ENCODE results near the gene SMURF1.

Gene SMURF1

DNA sequence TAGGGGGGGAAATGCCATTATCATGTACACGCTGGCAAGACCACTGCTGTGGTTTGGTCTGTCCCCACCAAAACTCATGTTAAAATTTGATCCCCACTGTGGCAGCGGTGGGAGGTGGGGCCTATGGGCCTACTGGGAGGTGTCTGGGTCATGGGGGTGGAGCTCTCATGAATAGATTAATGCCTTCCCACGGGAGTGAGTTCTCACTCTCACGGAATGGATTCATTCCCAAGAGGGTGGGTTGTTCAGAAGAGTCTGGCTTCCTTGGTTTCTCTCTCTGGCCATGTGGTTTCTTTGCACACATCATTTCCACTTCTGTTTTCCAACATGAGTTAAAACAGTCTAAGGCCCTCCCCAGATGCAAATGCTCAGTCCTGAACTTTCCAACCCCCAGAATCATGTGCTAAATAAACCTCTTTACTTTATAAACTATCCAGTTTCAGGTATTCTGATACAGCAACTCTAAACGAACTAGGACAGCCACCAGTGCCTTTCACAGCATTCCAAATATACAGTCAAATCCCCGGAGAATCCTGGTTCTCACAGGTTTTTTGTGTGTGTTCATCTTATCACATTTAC, 44.3 kb downstream of the SMURF1 start:
- Histone ChIP-seq H3K27me3 (ENCODE audit: control insufficient read depth in 1 of 2, insufficient read depth in 2 of 2, low read length in 2 of 2) (no peaks in the 10 kb centered on the region), H3K4me3 (ENCODE audit: low read depth in 1 of 2, low read length in 2 of 2) (peak overlapping the region in 1 of 2 donors; percentile 29), H3K9me3 (ENCODE audit: control insufficient read depth in 1 of 2, low read length in 2 of 2) (no peaks in the 10 kb centered on the region), H3K4me1 (ENCODE audit: control insufficient read depth in 1 of 2, insufficient read depth in 2 of 2, low read length in 2 of 2) (peaks cover 14 to 16% of the 10 kb centered on the region in 2 donors), H3K27ac (ENCODE audit: low read depth, low read length) (no peak overlapping the region), H3K9ac (ENCODE audit: low read depth in 1 of 2, low read length in 2 of 2) (no peak overlapping the region), H3K36me3 (ENCODE audit: control insufficient read depth in 1 of 2, insufficient read depth in 2 of 2, low read length in 2 of 2) (no peaks in the 10 kb centered on the region)

DNA sequence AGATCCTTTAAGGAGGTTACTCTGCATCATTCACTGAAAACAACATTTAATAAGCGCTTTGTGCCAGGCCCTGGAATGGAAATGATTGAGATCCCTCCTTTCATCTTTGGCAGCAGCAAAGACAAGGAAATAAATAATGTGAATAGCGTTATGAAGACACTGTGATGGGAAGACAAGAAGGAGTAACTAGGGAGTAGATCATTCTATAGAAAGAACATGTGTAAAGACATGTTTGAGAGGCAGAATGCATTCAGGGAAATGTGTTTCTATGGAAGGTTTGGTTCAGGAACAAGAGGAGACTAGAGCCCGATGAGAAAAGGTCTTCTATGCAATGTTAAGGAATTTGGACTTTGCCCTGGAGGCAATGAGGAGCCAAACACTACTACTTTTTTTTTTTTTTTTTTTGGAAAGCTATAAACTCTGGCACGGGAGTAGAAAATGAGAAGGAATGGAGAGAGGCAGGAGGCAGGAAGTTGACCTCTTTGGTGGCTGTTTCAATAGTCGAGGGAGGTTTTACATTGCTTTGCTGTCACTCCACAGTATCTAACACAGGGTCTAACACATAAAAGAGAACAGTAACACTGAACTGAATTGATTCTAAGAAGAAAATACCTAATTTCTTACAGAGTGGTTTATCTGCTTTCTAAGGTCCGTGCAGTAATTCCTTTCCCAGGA, 44.9 kb downstream of the SMURF1 start:
- peak overlapping the region; percentile 29 to 30 for H3K4me3 ChIP-seq (ENCODE audit: low read depth in 1 of 2, low read length in 2 of 2)
- no peak overlapping the region for H3K27ac ChIP-seq (ENCODE audit: low read depth, low read length)
- H3K4me1 ChIP-seq (ENCODE audit: control insufficient read depth in 1 of 2, insufficient read depth in 2 of 2, low read length in 2 of 2), result peaks cover 14 to 16% of the 10 kb centered on the region in 2 donors

DNA sequence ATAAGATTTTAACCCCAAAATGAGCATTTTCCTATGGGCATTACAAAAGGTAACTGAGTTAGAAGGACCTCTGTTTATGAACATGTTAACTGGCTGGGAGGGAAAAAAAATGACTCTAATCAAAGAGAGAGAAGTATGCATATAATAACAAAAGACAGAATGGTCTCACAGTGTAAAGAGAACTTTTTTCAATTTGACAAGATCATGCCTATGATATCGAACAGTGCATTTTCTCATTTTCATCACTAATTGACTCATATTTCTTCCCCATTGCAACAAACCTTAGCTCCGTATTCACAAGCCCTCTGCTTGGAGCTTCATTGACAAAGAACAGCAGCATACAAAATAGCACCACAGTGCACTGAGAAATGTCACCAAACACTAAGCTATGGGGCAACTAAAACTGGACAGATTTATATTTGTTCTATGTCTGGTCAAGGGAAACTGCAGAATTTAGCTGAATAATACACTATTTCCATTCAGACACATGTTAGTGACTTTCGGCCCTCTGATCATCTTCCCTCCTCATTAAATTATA, 45.6 kb downstream of the SMURF1 start:
- H3K36me3 ChIP-seq (ENCODE audit: control insufficient read depth in 1 of 2, insufficient read depth in 2 of 2, low read length in 2 of 2), result no peaks in the 10 kb centered on the region
- H3K27ac ChIP-seq (ENCODE audit: low read depth, low read length), result no peak overlapping the region
- no peak overlapping the region for H3K9ac ChIP-seq (ENCODE audit: low read depth in 1 of 2, low read length in 2 of 2)
- H3K9me3 ChIP-seq (ENCODE audit: control insufficient read depth in 1 of 2, low read length in 2 of 2), result no peaks in the 10 kb centered on the region
- H3K4me3 ChIP-seq (ENCODE audit: low read depth in 1 of 2, low read length in 2 of 2), result peak overlapping the region; percentile 29 to 30
- H3K4me1 ChIP-seq (ENCODE audit: control insufficient read depth in 1 of 2, insufficient read depth in 2 of 2, low read length in 2 of 2), result peaks cover 14 to 16% of the 10 kb centered on the region in 2 donors
- H3K27me3 ChIP-seq (ENCODE audit: control insufficient read depth in 1 of 2, insufficient read depth in 2 of 2, low read length in 2 of 2), result no peaks in the 10 kb centered on the region

More for the DNA sequence above, 44.9 kb downstream of the SMURF1 start:
- no peaks in the 10 kb centered on the region for H3K9me3 ChIP-seq (ENCODE audit: control insufficient read depth in 1 of 2, low read length in 2 of 2)
- H3K36me3 ChIP-seq (ENCODE audit: control insufficient read depth in 1 of 2, insufficient read depth in 2 of 2, low read length in 2 of 2), result no peaks in the 10 kb centered on the region
- H3K9ac ChIP-seq (ENCODE audit: low read depth in 1 of 2, low read length in 2 of 2), result no peak overlapping the region
- H3K27me3 ChIP-seq (ENCODE audit: control insufficient read depth in 1 of 2, insufficient read depth in 2 of 2, low read length in 2 of 2), result no peaks in the 10 kb centered on the region

DNA sequence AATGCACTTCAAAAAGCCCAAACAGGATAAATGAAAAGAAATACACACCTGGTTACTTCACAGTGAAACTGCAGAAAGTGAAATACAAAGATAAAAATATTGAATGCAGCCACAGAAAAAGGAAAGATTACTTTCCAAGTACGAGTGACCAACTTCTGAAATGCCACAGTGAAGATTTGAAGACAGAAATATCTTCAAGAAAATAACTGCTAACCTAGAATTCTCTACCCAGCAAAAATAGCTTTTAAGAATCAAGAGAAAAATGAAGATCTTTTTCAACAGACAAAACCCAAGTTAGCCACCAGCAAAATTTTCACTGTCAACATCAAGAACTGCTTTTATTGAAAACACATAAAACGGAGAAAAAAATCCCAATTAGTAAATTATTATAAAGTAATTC, 46.2 kb downstream of the SMURF1 start:
- no peak overlapping the region for H3K27ac ChIP-seq (ENCODE audit: low read depth, low read length)
- H3K9me3 ChIP-seq (ENCODE audit: control insufficient read depth in 1 of 2, low read length in 2 of 2), result no peaks in the 10 kb centered on the region
- no peak overlapping the region for H3K9ac ChIP-seq (ENCODE audit: low read depth in 1 of 2, low read length in 2 of 2)
- H3K27me3 ChIP-seq (ENCODE audit: control insufficient read depth in 1 of 2, insufficient read depth in 2 of 2, low read length in 2 of 2), result no peaks in the 10 kb centered on the region
- no peak overlapping the region for H3K4me3 ChIP-seq (ENCODE audit: low read depth in 1 of 2, low read length in 2 of 2)
- peaks cover 14 to 16% of the 10 kb centered on the region in 2 donors for H3K4me1 ChIP-seq (ENCODE audit: control insufficient read depth in 1 of 2, insufficient read depth in 2 of 2, low read length in 2 of 2)
- H3K36me3 ChIP-seq (ENCODE audit: control insufficient read depth in 1 of 2, insufficient read depth in 2 of 2, low read length in 2 of 2), result no peaks in the 10 kb centered on the region

DNA sequence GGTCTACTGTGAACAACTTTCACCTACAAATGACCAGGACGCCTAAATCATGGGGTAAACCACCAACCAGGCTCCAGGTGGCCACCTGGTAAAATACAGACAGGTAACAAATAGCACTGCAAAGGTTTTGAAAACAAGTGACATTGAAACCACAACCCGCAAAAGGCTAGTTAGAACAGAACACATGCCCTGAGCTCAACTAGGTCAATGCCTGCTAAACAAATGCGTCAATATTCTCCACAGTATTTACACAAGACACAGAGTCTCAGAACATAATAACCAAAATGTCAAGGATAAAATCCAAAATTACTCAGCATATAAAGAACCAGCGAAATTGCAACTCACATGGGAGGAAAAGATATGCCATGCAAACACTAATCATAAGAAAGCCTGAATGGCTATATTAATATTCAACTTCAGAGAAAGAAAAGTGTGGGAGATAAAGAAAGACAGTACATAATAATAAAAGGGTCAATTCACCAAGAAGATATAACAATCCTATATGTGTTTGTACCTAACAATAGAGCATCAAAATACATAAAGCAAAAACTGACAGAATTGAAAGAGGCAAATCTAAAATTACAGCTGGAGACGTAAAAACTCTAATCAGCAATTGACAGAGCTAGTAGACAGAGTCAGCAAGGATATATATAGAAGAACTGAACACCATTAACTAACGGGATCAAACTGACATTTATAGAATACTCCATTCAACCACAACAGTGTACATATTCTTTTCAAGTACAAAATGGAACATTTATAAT, 47.6 kb downstream of the SMURF1 start:
- H3K4me3 ChIP-seq (ENCODE audit: low read depth in 1 of 2, low read length in 2 of 2), result no peak overlapping the region
- H3K9ac ChIP-seq (ENCODE audit: low read depth in 1 of 2, low read length in 2 of 2), result no peak overlapping the region
- no peaks in the 10 kb centered on the region for H3K36me3 ChIP-seq (ENCODE audit: control insufficient read depth in 1 of 2, insufficient read depth in 2 of 2, low read length in 2 of 2)
- H3K4me1 ChIP-seq (ENCODE audit: control insufficient read depth in 1 of 2, insufficient read depth in 2 of 2, low read length in 2 of 2), result peaks cover 16 to 22% of the 10 kb centered on the region in 2 donors
- peak overlapping the region; percentile 47 for H3K27ac ChIP-seq (ENCODE audit: low read depth, low read length)
- no peaks in the 10 kb centered on the region for H3K9me3 ChIP-seq (ENCODE audit: control insufficient read depth in 1 of 2, low read length in 2 of 2)
- no peaks in the 10 kb centered on the region for H3K27me3 ChIP-seq (ENCODE audit: control insufficient read depth in 1 of 2, insufficient read depth in 2 of 2, low read length in 2 of 2)

DNA sequence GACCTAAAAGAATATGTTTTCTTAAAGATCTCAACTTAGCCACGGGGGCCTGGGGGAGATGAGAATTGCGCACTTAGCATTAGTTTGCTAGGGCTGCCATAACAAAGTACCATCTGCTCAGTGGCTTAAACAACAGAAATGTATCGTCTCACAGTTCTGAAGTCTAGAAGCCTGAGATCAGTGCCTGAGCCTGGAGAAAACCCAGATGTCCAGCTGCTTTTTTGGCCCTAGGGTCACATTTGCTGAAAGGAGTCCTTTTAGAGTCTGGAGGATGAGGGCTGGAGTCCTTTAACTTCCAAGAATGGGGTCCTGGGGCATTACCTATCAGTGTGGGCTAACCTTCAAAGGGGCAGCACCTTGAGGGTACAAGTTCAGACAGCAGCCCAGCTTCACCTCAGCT, 48.2 kb downstream of the SMURF1 start:
- Histone ChIP-seq H3K9ac (ENCODE audit: low read depth in 1 of 2, low read length in 2 of 2) (no peak overlapping the region), H3K9me3 (ENCODE audit: control insufficient read depth in 1 of 2, low read length in 2 of 2) (no peaks in the 10 kb centered on the region), H3K4me1 (ENCODE audit: control insufficient read depth in 1 of 2, insufficient read depth in 2 of 2, low read length in 2 of 2) (peaks cover 16 to 22% of the 10 kb centered on the region in 2 donors), H3K36me3 (ENCODE audit: control insufficient read depth in 1 of 2, insufficient read depth in 2 of 2, low read length in 2 of 2) (no peaks in the 10 kb centered on the region), H3K27ac (ENCODE audit: low read depth, low read length) (peak overlapping the region; percentile 47), H3K27me3 (ENCODE audit: control insufficient read depth in 1 of 2, insufficient read depth in 2 of 2, low read length in 2 of 2) (no peaks in the 10 kb centered on the region), H3K4me3 (ENCODE audit: low read depth in 1 of 2, low read length in 2 of 2) (no peak overlapping the region)

DNA sequence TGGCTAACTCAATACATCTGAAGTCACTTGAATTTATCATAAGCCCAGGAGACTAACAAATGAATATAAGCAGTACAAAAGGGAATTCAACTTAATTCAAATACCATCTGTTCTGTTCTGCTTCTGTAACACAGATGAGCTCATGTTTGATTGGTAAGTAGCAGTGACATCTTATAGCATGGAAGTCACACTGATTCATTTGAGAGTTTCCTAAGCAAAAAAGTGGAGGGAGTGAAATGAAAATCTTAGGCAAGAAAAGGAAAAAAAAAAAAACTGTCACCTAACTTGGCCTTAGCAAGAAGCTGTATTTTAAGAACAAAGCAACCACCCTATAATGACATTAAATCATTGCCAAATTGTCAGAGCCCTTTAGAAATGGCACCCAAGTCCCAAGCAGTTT, 49.5 kb downstream of the SMURF1 start:
- Histone ChIP-seq H3K27ac (ENCODE audit: low read depth, low read length) (no peak overlapping the region), H3K4me1 (ENCODE audit: control insufficient read depth in 1 of 2, insufficient read depth in 2 of 2, low read length in 2 of 2) (peaks cover 13 to 20% of the 10 kb centered on the region in 2 donors), H3K36me3 (ENCODE audit: control insufficient read depth in 1 of 2, insufficient read depth in 2 of 2, low read length in 2 of 2) (no peaks in the 10 kb centered on the region), H3K4me3 (ENCODE audit: low read depth in 1 of 2, low read length in 2 of 2) (no peak overlapping the region), H3K9ac (ENCODE audit: low read depth in 1 of 2, low read length in 2 of 2) (no peak overlapping the region), H3K9me3 (ENCODE audit: control insufficient read depth in 1 of 2, low read length in 2 of 2) (no peaks in the 10 kb centered on the region), H3K27me3 (ENCODE audit: control insufficient read depth in 1 of 2, insufficient read depth in 2 of 2, low read length in 2 of 2) (no peaks in the 10 kb centered on the region)

DNA sequence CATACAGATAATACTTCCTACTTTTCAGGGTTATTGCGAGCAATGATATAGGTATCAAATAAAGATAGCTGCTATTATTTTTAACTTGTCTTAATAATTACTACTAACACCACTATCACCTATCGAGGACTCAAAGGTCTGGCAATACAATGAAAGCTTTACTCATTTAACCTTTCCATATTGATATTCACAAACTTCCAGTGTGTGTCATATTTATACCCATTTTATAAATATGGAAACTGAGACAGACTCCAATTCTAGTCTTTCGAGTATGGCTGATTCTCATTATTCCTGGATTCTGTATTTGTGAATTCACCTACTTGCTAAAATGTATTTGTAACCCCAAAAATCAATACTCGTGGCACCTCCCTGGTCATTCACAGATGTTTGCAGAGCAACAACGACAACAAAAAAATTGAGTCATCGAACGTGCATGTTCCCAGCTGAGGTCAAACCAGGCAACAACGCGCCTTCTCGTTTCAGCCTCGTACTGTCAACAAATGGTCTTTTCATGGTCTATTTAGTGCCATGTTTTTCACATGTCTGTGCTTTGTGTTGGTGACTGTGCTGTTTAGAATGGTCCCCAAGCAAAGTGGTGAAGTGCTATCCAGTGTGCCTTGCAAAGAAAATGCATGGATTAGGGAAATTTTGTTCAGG, 51.7 kb downstream of the SMURF1 start:
- Histone ChIP-seq H3K27ac (ENCODE audit: low read depth, low read length) (no peak overlapping the region), H3K27me3 (ENCODE audit: control insufficient read depth in 1 of 2, insufficient read depth in 2 of 2, low read length in 2 of 2) (no peaks in the 10 kb centered on the region), H3K4me1 (ENCODE audit: control insufficient read depth in 1 of 2, insufficient read depth in 2 of 2, low read length in 2 of 2) (peaks cover 2 to 8% of the 10 kb centered on the region in 2 donors), H3K9ac (ENCODE audit: low read depth in 1 of 2, low read length in 2 of 2) (no peak overlapping the region), H3K36me3 (ENCODE audit: control insufficient read depth in 1 of 2, insufficient read depth in 2 of 2, low read length in 2 of 2) (no peaks in the 10 kb centered on the region), H3K9me3 (ENCODE audit: control insufficient read depth in 1 of 2, low read length in 2 of 2) (no peaks in the 10 kb centered on the region), H3K4me3 (ENCODE audit: low read depth in 1 of 2, low read length in 2 of 2) (no peak overlapping the region)

DNA sequence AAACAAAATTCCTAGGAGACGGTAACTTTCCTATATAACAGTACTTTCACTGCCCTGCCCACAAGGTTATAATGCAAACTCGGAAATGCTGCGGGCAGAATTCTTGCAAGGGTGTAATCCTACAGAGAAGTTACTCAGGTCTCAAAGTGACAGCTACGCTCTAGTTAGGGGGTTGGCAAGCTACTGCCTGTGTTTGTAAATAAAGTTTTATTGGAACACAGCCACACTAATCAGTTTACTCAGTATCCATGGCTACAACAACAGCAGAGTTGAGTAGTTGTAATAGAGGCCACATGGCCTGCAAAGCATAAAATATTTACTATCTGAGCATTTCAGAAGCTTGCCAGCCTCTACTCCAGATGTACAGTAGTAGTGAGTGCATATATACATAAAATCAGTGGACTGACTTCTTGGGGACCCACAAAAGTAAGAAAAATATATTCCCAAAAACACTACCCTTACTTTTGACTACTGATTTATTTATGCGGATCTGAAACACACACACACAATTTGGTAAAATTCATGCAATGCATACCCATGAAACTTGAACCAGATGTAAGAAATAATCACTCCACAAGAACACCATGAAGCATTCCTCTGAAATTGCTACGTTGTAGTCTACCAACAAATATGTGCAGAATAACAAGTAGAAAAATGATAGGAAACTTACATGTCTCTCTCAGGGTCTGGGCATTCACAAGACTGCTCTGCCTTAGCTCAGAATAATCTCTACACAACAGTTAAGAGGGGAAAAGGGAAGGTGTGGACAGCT, 53.0 kb downstream of the SMURF1 start:
- H3K4me3 ChIP-seq (ENCODE audit: low read depth in 1 of 2, low read length in 2 of 2), result no peak overlapping the region
- H3K27ac ChIP-seq (ENCODE audit: low read depth, low read length), result no peak overlapping the region
- H3K4me1 ChIP-seq (ENCODE audit: control insufficient read depth in 1 of 2, insufficient read depth in 2 of 2, low read length in 2 of 2), result peaks cover 1 to 8% of the 10 kb centered on the region in 2 donors
- no peaks in the 10 kb centered on the region for H3K36me3 ChIP-seq (ENCODE audit: control insufficient read depth in 1 of 2, insufficient read depth in 2 of 2, low read length in 2 of 2)
- no peaks in the 10 kb centered on the region for H3K27me3 ChIP-seq (ENCODE audit: control insufficient read depth in 1 of 2, insufficient read depth in 2 of 2, low read length in 2 of 2)
- no peak overlapping the region for H3K9ac ChIP-seq (ENCODE audit: low read depth in 1 of 2, low read length in 2 of 2)
- H3K9me3 ChIP-seq (ENCODE audit: control insufficient read depth in 1 of 2, low read length in 2 of 2), result no peaks in the 10 kb centered on the region
